Measurements from ENCODE around the gene PEX14. TPM values are rescaled to one million over a fixed set of nuclear protein-coding genes. Genes with fewer than 3 reads are reported as not detected.

PEX14 gene
- total RNA-seq, 1 donor, result 15.2 TPM

DNA sequence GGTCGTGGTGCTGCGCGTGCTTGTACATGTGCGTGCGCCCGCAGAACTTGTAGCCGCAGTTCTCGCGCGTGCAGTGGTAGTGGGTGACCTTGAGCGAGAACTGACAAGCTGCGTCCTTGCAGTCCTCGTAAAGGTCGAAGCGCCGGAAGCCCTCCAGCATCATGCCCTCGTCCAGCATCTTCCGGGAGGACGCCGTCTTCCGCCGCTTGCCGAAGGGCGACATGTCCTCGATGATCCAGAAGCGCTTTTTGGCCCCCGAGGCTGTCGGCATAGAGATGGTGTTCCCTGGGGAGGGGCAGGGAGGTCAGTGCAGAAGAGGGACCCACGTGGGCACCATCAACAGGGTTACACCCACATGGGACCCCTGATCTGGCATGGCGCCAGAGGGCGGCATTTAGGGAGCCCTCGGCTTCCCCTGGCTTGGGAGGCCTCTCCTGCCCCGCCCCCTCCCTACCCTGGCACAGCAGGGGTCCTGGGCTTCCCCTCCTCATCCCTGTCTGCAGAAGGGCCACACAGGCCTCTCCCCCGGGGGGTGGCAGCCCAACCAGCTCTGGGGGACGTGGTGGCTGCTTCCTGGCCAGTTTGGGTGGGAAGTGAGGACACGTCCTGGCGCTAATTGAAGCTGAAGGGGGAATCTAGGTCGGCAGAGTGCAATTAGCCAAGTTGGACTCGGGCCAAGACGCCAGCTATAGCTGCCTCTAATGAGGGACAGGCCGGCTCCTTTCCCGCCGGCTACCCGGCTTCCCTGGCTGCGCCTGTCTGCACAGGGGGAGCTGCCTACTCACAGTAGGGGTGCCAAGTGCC, 165.2 kb downstream of the PEX14 start:
- H3K4me2 ChIP-seq (ENCODE audit: insufficient read depth, low read length), result no peak overlapping the region

DNA sequence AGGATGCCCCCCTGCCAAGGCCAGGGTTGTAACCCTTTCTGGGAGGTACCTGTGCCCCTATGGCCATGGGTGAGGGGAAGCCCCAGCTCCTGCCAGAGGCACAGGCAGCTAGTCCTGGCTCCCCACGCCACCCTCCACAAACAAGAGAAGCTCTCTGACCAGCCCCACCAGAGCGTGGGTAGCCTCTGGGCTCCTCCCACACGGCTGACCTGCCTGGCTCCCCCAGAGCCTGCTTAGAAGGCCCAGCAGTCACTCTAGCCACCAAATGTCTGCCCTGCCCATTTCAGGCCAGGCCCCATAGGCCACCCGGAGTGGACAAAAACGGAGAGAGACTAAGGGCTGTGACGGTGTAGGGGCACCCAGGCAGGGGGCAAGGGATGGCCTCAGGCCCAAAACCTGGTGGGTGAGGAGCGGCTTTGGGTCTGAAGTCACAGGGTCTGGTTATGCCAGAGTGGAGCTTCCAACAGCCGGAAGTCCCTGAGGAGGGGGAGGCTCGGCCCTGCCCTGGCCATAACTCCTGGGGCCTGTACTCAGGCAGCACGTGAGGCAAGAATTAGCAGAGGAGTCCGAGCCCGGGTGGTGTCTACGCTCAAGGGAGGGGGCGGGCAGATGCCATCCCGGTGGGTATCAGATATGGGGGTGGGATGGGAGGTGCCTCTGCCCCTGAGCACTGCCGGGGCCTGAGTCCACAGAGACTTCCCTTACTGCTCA, 166.2 kb downstream of the PEX14 start:
- H3K9me3 ChIP-seq (ENCODE audit: low read depth, low read length), result no peaks in the 10 kb centered on the region
- H3K79me2 ChIP-seq (ENCODE audit: insufficient read depth, low read length), result no peaks in the 10 kb centered on the region
- H3K4me2 ChIP-seq (ENCODE audit: insufficient read depth, low read length), result no peak overlapping the region
- no peak for DNase-seq (ENCODE audit: insufficient read length, low spot score, missing footprints)
- no peaks in the 10 kb centered on the region for H3K36me3 ChIP-seq (ENCODE audit: insufficient read depth, low read length)
- TF ChIP-seq, protein P1, sequence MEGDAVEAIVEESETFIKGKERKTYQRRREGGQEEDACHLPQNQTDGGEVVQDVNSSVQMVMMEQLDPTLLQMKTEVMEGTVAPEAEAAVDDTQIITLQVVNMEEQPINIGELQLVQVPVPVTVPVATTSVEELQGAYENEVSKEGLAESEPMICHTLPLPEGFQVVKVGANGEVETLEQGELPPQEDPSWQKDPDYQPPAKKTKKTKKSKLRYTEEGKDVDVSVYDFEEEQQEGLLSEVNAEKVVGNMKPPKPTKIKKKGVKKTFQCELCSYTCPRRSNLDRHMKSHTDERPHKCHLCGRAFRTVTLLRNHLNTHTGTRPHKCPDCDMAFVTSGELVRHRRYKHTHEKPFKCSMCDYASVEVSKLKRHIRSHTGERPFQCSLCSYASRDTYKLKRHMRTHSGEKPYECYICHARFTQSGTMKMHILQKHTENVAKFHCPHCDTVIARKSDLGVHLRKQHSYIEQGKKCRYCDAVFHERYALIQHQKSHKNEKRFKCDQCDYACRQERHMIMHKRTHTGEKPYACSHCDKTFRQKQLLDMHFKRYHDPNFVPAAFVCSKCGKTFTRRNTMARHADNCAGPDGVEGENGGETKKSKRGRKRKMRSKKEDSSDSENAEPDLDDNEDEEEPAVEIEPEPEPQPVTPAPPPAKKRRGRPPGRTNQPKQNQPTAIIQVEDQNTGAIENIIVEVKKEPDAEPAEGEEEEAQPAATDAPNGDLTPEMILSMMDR (IDR thresholded peaks at IDR 0.05; ENCODE audit: extremely low read depth, low read depth, low read length), result no peak
- no peak overlapping the region for H3K27ac ChIP-seq (ENCODE audit: low read depth, low read length)
- H3K27me3 ChIP-seq (ENCODE audit: insufficient read depth, low read length), result peaks cover 26% of the 10 kb centered on the region
- H3K4me3 ChIP-seq (ENCODE audit: insufficient read depth, low read length), result no peak overlapping the region
- H4K20me1 ChIP-seq (ENCODE audit: insufficient read depth, low read length), result no peaks in the 10 kb centered on the region
- H2AFZ ChIP-seq (ENCODE audit: low read length), result no peak overlapping the region
- H3K4me1 ChIP-seq (ENCODE audit: insufficient read depth, low read length), result peaks cover 6% of the 10 kb centered on the region

More for the DNA sequence above, 165.2 kb downstream of the PEX14 start:
- no peaks in the 10 kb centered on the region for H3K36me3 ChIP-seq (ENCODE audit: insufficient read depth, low read length)
- H3K9me3 ChIP-seq (ENCODE audit: low read depth, low read length), result no peaks in the 10 kb centered on the region
- peaks cover 15% of the 10 kb centered on the region for H3K4me1 ChIP-seq (ENCODE audit: insufficient read depth, low read length)
- TF ChIP-seq, protein P1 (IDR thresholded peaks at IDR 0.05; ENCODE audit: extremely low read depth, low read depth, low read length), result no peak
- no peaks in the 10 kb centered on the region for H3K79me2 ChIP-seq (ENCODE audit: insufficient read depth, low read length)
- no peak overlapping the region for H2AFZ ChIP-seq (ENCODE audit: low read length)
- DNase-seq (ENCODE audit: insufficient read length, low spot score, missing footprints), result no peak
- peaks cover 26% of the 10 kb centered on the region for H3K27me3 ChIP-seq (ENCODE audit: insufficient read depth, low read length)
- no peak overlapping the region for H3K4me3 ChIP-seq (ENCODE audit: insufficient read depth, low read length)
- H4K20me1 ChIP-seq (ENCODE audit: insufficient read depth, low read length), result no peaks in the 10 kb centered on the region
- no peak overlapping the region for H3K27ac ChIP-seq (ENCODE audit: low read depth, low read length)

DNA sequence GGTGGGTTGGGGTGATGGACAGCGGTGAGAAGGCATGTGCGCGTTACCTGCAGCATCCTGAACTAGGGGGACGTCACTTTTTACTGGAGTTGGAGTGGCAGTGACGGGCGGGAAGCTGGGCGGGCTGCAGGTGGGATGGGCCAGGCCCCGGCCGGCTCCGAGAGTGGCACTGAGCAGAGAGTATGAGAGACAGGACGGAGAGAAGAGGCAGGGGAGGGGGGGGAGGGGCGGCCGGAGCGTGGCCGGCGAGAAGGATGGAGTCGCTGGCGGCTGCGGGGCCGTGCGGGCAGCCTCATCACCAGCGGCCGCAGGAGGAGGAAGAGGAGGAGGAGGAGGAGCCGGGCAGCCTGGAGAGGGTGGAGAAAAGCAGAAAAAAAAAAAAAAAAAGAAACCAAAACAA, 167.2 kb downstream of the PEX14 start:
- H3K9me3 ChIP-seq (ENCODE audit: low read depth, low read length), result no peaks in the 10 kb centered on the region
- no peaks in the 10 kb centered on the region for H4K20me1 ChIP-seq (ENCODE audit: insufficient read depth, low read length)
- peaks cover 25% of the 10 kb centered on the region for H3K27me3 ChIP-seq (ENCODE audit: insufficient read depth, low read length)
- DNase-seq (ENCODE audit: insufficient read length, low spot score, missing footprints), result no peak
- no peaks in the 10 kb centered on the region for H3K36me3 ChIP-seq (ENCODE audit: insufficient read depth, low read length)
- H3K4me3 ChIP-seq (ENCODE audit: insufficient read depth, low read length), result no peak overlapping the region
- no peak overlapping the region for H2AFZ ChIP-seq (ENCODE audit: low read length)
- no peak overlapping the region for H3K27ac ChIP-seq (ENCODE audit: low read depth, low read length)
- peaks cover 5% of the 10 kb centered on the region for H3K4me1 ChIP-seq (ENCODE audit: insufficient read depth, low read length)
- H3K79me2 ChIP-seq (ENCODE audit: insufficient read depth, low read length), result no peaks in the 10 kb centered on the region
- H3K4me2 ChIP-seq (ENCODE audit: insufficient read depth, low read length), result no peak overlapping the region
- TF ChIP-seq, protein P1 (IDR thresholded peaks at IDR 0.05; ENCODE audit: extremely low read depth, low read depth, low read length), result no peak

Data from osteoblast (primary cell).